IPS DF 6.9 (cell line): Measurements from ENCODE around the gene MYL5.

ENCODE experiments used
- DNase-seq: peaks from one replicate; pipeline ENCODE4 v3.0.0-alpha.2; 2013; ENCODE audit warnings: low read depth, low spot score
- H3K27ac ChIP-seq: one replicate; pipeline ENCODE4 v1.5.1; 2013; ENCODE audit warnings: low read length, control low read depth
- H3K27me3 ChIP-seq: 2 replicates; pipeline ENCODE4 v1.6.1; 2013; ENCODE audit warnings: mild to moderate bottlenecking, low read length; ENCODE audit not compliant: control insufficient read depth, insufficient read depth
- H3K36me3 ChIP-seq: 2 replicates; pipeline ENCODE4 v1.6.1; 2013; ENCODE audit warnings: low read length; ENCODE audit not compliant: control insufficient read depth, insufficient read depth
- H3K4me1 ChIP-seq: 2 replicates; pipeline ENCODE4 v1.6.1; 2013; ENCODE audit warnings: low read length; ENCODE audit not compliant: control insufficient read depth, insufficient read depth
- H3K4me3 ChIP-seq: 2 replicates; pipeline ENCODE4 v1.5.1; 2013; ENCODE audit warnings: mild to moderate bottlenecking, low read length
- H3K9me3 ChIP-seq: 2 replicates; pipeline ENCODE4 v1.6.1; 2013; ENCODE audit warnings: low read length, inconsistent platforms; ENCODE audit not compliant: control insufficient read depth, insufficient read depth
- WGBS: extraction: QIAGEN DNeasy Blood & Tissue Kit; methylation state at CpG from one replicate; pipeline ENCODE4 v1.1.7; 2013; ENCODE audit warnings: mixed read lengths, missing lambda C conversion rate; ENCODE audit not compliant: insufficient read length, insufficient coverage; 5-methylcytosine and 5-hydroxymethylcytosine counted together

The MYL5 gene

GRCh38 chr4:721261-722168 lies 47.2 kb downstream of the MYL5 start:
- Histone ChIP-seq H3K27ac (no peak overlapping the region), H3K36me3 (peaks cover 2% of the 10 kb centered on the region), H3K4me3 (no peak overlapping the region), H3K4me1 (no peaks in the 10 kb centered on the region), H3K27me3 (no peaks in the 10 kb centered on the region), H3K9me3 (no peaks in the 10 kb centered on the region)
- DNase-seq: no peak
- no CpG with 5 or more reads among the region's 31 CpGs for WGBS

- Histone ChIP-seq H3K4me1 (no peaks in the 10 kb centered on the region), H3K36me3 (peaks cover 2% of the 10 kb centered on the region), H3K27ac (no peak overlapping the region), H3K4me3 (no peak overlapping the region), H3K27me3 (no peaks in the 10 kb centered on the region), H3K9me3 (no peaks in the 10 kb centered on the region)
- no peak for DNase-seq
- WGBS: no CpG with 5 or more reads among the region's 47 CpGs
These were observed 47.9 kb downstream of the MYL5 start for GRCh38 chr4:722169-722725.

- Histone ChIP-seq H3K9me3 (no peaks in the 10 kb centered on the region), H3K36me3 (peaks cover 2% of the 10 kb centered on the region), H3K4me3 (no peak overlapping the region), H3K27me3 (no peaks in the 10 kb centered on the region), H3K4me1 (no peaks in the 10 kb centered on the region), H3K27ac (no peak overlapping the region)
- no peak for DNase-seq
- no CpG with 5 or more reads among the region's 61 CpGs for WGBS
These were observed 48.6 kb downstream of the MYL5 start for GRCh38 chr4:722851-723360.

- Histone ChIP-seq H3K4me3 (no peak overlapping the region), H3K4me1 (no peaks in the 10 kb centered on the region), H3K27ac (no peak overlapping the region), H3K36me3 (peaks cover 2% of the 10 kb centered on the region), H3K27me3 (no peaks in the 10 kb centered on the region), H3K9me3 (no peaks in the 10 kb centered on the region)
- no CpG with 5 or more reads among the region's 28 CpGs for WGBS
- no peak for DNase-seq
These were observed 49.6 kb downstream of the MYL5 start for GRCh38 chr4:723751-724530.

GRCh38 chr4:725391-726234 lies 51.3 kb downstream of the MYL5 start:
- Histone ChIP-seq H3K27me3 (no peaks in the 10 kb centered on the region), H3K27ac (no peak overlapping the region), H3K4me3 (no peak overlapping the region), H3K9me3 (no peaks in the 10 kb centered on the region), H3K4me1 (no peaks in the 10 kb centered on the region; the same call in 1 of the 2 replicates), H3K36me3 (peaks cover 4% of the 10 kb centered on the region)
- DNase-seq: no peak
- WGBS: no CpG with 5 or more reads among the region's 41 CpGs

GRCh38 chr4:726235-726787 lies 52.0 kb downstream of the MYL5 start:
- no peaks in the 10 kb centered on the region; the same call in 1 of the 2 replicates for H3K4me1 ChIP-seq
- peaks cover 7% of the 10 kb centered on the region for H3K36me3 ChIP-seq
- DNase-seq: no peak
- no peaks in the 10 kb centered on the region for H3K9me3 ChIP-seq
- WGBS: no CpG with 5 or more reads among the region's 16 CpGs
- H3K27ac ChIP-seq: no peak overlapping the region
- no peak overlapping the region for H3K4me3 ChIP-seq
- no peaks in the 10 kb centered on the region for H3K27me3 ChIP-seq

GRCh38 chr4:726838-727237 lies 52.5 kb downstream of the MYL5 start:
- no peak for DNase-seq
- H3K36me3 ChIP-seq: peaks cover 7% of the 10 kb centered on the region
- H3K27ac ChIP-seq: no peak overlapping the region
- no peaks in the 10 kb centered on the region for H3K27me3 ChIP-seq
- H3K4me3 ChIP-seq: no peak overlapping the region
- no CpG with 5 or more reads among the region's 17 CpGs for WGBS
- no peaks in the 10 kb centered on the region; the same call in 1 of the 2 replicates for H3K4me1 ChIP-seq
- no peaks in the 10 kb centered on the region for H3K9me3 ChIP-seq

- H3K27me3 ChIP-seq: no peaks in the 10 kb centered on the region
- H3K36me3 ChIP-seq: peaks cover 5% of the 10 kb centered on the region
- H3K4me3 ChIP-seq: no peak overlapping the region
- WGBS: no CpG with 5 or more reads among the region's 6 CpGs
- no peaks in the 10 kb centered on the region for H3K9me3 ChIP-seq
- no peaks in the 10 kb centered on the region; the same call in 1 of the 2 replicates for H3K4me1 ChIP-seq
- no peak overlapping the region for H3K27ac ChIP-seq
- DNase-seq: no peak
These were observed 53.2 kb downstream of the MYL5 start for GRCh38 chr4:727576-727975.

GRCh38 chr4:729336-730315 lies 55.3 kb downstream of the MYL5 start:
- H3K36me3 ChIP-seq: peaks cover 24% of the 10 kb centered on the region
- no CpG with 5 or more reads among the region's 20 CpGs for WGBS
- H3K4me3 ChIP-seq: no peak overlapping the region
- H3K4me1 ChIP-seq: no peaks in the 10 kb centered on the region; the same call in 1 of the 2 replicates
- no peaks in the 10 kb centered on the region for H3K9me3 ChIP-seq
- no peak for DNase-seq
- H3K27ac ChIP-seq: no peak overlapping the region
- no peaks in the 10 kb centered on the region for H3K27me3 ChIP-seq
